RWPE2 (cell line): Measurements from ENCODE around the gene TMEM250.
A peak's percentile ranks its signal among the peaks of the same experiment; 100 is the strongest.

Source experiments
- ATAC-seq: fragments of 200-7000 bp; cut with Tn5 transposase; 3 replicates; pipeline ENCODE4 v1.9.1; 2021; ENCODE audit warnings: low read depth
- DNase-seq: peaks from one replicate; pipeline ENCODE4 v3.0.0-alpha.2; 2020; ENCODE audit warnings: low spot score
- H3K27ac ChIP-seq: fragments of 450-650 bp; 2 replicates; pipeline ENCODE4 v1.5.1; 2017; ENCODE audit warnings: mild to moderate bottlenecking; ENCODE audit not compliant: poor library complexity, severe bottlenecking
- H3K27me3 ChIP-seq: fragments of 250-450 bp; sonication (Bioruptor Pico); 2 replicates; pipeline ENCODE4 v1.5.1; 2021; ENCODE audit warnings: mild to moderate bottlenecking, moderate library complexity; ENCODE audit not compliant: insufficient read depth, poor library complexity, severe bottlenecking
- H3K36me3 ChIP-seq: fragments of 250-450 bp; sonication (Bioruptor Pico); 2 replicates; pipeline ENCODE4 v1.5.1; 2020; ENCODE audit warnings: low read depth, mild to moderate bottlenecking, moderate library complexity
- H3K4me1 ChIP-seq: fragments of 250-450 bp; sonication (Bioruptor Pico); 2 replicates; pipeline ENCODE4 v1.5.1; 2021; ENCODE audit warnings: mild to moderate bottlenecking, moderate library complexity; ENCODE audit not compliant: insufficient read depth, poor library complexity, severe bottlenecking
- H3K4me3 ChIP-seq: fragments of 250-450 bp; sonication (Bioruptor Pico); 2 replicates; pipeline ENCODE4 v1.5.1; 2021; ENCODE audit warnings: mild to moderate bottlenecking, moderate library complexity; ENCODE audit not compliant: severe bottlenecking
- H3K9me3 ChIP-seq: fragments of 250-450 bp; sonication (Bioruptor Pico); 2 replicates; pipeline ENCODE4 v1.5.1; 2021; ENCODE audit warnings: mild to moderate bottlenecking, moderate library complexity; ENCODE audit not compliant: severe bottlenecking
- TF ChIP-seq, protein P1 (sequence below): fragments of 450-650 bp; IDR thresholded peaks from one replicate; pipeline ENCODE4 v1.5.1; 2017; ENCODE audit warnings: mild to moderate bottlenecking, moderate library complexity; ENCODE audit not compliant: poor library complexity, severe bottlenecking

The TMEM250 gene

GRCh38 chr9:136095070-136096058 lies 23.3 kb downstream of the TMEM250 start, which contains the start of gene NACC2:
TSS of gene NACC2 (minus strand) at chr9:136095289. CDS start at chr9:136050521, 44,768 bp downstream.
- Histone ChIP-seq H3K27me3 (no peaks in the 10 kb centered on the region), H3K9me3 (no peaks in the 10 kb centered on the region), H3K4me3 (peak within 1 kb of the TSS; percentile 100), H3K4me1 (no peaks in the 10 kb centered on the region), H3K36me3 (no peaks in the 10 kb centered on the region), H3K27ac (peak within 1 kb of the TSS; percentile 77)
- ATAC-seq (peak; percentile 47), DNase-seq (no peak)
- TF ChIP-seq, protein P1, sequence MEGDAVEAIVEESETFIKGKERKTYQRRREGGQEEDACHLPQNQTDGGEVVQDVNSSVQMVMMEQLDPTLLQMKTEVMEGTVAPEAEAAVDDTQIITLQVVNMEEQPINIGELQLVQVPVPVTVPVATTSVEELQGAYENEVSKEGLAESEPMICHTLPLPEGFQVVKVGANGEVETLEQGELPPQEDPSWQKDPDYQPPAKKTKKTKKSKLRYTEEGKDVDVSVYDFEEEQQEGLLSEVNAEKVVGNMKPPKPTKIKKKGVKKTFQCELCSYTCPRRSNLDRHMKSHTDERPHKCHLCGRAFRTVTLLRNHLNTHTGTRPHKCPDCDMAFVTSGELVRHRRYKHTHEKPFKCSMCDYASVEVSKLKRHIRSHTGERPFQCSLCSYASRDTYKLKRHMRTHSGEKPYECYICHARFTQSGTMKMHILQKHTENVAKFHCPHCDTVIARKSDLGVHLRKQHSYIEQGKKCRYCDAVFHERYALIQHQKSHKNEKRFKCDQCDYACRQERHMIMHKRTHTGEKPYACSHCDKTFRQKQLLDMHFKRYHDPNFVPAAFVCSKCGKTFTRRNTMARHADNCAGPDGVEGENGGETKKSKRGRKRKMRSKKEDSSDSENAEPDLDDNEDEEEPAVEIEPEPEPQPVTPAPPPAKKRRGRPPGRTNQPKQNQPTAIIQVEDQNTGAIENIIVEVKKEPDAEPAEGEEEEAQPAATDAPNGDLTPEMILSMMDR = no peak

GRCh38 chr9:136093995-136094881 lies 24.4 kb downstream of the TMEM250 start:
- ATAC-seq (peak; percentile 45), DNase-seq (no peak)
- no peaks in the 10 kb centered on the region for H3K9me3 ChIP-seq
- no peaks in the 10 kb centered on the region for H3K27me3 ChIP-seq
- TF ChIP-seq, protein P1 = no peak
- no peaks in the 10 kb centered on the region for H3K36me3 ChIP-seq
- H3K4me1 ChIP-seq = no peaks in the 10 kb centered on the region
- peak overlapping the region; percentile 77 for H3K27ac ChIP-seq
- peak overlapping the region; percentile 100 for H3K4me3 ChIP-seq

DNA sequence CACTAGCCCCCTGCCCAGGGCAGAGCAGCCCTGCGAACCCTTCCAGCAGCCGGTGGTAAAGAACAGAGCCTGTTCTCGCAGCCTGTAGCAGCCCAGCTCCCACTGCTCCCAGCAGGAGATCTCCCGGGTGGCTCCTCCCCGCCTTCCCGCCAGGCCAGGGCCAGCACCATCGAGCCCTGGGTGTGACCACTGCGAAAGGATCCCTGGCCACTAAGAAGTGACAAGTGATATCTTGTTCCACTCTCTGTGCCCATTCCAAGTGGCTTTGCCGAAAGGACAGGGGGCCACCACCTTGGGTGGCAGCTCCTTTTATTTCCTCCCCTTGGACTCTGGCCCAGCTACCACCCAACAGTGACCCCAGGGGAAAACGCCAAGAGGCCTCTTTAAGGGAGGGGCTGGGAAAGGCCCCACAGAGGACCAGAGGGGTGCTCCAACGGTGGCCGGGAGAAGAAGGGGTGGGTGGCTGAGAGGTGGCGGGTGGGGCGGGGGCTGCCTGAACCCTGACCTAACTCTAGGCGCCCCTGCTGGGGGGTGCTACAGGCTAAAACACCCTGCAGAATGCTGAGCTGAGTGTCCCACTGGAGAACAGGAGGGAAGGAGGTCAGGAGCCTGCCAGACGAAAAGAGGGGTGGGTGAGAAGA lies 25.2 kb downstream of the TMEM250 start:
- Histone ChIP-seq H3K9me3 (no peaks in the 10 kb centered on the region), H3K36me3 (no peaks in the 10 kb centered on the region), H3K27ac (peak overlapping the region; percentile 77), H3K27me3 (no peaks in the 10 kb centered on the region), H3K4me1 (no peaks in the 10 kb centered on the region), H3K4me3 (peak overlapping the region; percentile 100)
- no peak for DNase-seq
- ATAC-seq = no peak
- TF ChIP-seq, protein P1 = no peak

DNA sequence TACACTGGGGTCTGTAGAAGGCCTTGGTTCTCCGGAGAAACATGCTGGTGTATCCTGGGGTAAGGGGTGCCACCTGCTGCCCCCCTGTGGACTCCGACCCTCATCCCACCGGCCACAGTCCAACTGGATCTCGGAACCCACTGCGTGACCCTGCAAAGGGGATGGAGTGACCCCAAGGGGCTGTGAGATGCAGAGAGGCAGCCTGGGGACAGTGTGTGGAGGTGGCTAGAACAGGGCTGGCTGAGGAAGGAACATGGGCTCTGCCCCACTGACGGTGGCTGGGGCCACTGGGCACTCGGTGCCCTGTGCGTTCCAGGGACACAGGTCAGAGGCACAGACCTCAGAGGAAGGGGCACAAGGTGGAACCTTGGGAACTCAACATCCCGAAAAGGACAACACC lies 25.9 kb downstream of the TMEM250 start:
- TF ChIP-seq, protein P1 = no peak
- Histone ChIP-seq H3K4me1 (no peaks in the 10 kb centered on the region), H3K27me3 (no peaks in the 10 kb centered on the region), H3K36me3 (no peaks in the 10 kb centered on the region), H3K4me3 (no peak overlapping the region), H3K27ac (peak overlapping the region; percentile 77), H3K9me3 (no peaks in the 10 kb centered on the region)
- ATAC-seq = no peak
- no peak for DNase-seq
